ENCODE measurements around the gene LBHD2. TPM values are rescaled to one million over a fixed set of nuclear protein-coding genes. Genes with fewer than 3 reads are reported as not detected.

LBHD2 gene
- total and polyA plus RNA-seq, 2 of the 13 experiments (the other 11 are each of a cell fraction or from before 2014, with no cell fraction given): 0.67 to 1.00 TPM

DNA sequence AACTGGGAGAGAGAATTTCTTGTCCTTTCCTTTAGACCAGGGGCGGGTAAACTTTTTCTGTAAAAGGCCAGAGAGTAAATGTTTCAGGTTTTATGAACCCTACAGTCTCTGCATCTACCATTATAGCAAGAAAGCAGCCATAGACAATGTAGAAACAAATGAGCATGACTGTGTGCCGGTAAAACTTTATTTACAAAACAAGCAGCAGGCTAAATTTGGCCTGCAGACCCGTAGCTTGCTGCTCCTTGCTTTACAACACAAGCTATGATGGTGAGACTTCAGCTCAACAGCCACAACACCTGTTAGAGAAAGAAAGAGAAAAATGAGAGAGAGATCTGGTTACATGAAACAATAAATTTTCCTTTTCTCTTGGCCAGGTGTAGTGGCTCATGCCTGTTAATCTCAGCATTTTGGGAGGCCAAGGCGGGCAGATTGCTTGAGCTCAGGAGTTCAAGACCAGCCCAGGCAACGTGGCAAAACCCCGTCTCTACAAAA lies 22.5 kb upstream of the LBHD2 start (continued):
- TF ChIP-seq, protein P1, sequence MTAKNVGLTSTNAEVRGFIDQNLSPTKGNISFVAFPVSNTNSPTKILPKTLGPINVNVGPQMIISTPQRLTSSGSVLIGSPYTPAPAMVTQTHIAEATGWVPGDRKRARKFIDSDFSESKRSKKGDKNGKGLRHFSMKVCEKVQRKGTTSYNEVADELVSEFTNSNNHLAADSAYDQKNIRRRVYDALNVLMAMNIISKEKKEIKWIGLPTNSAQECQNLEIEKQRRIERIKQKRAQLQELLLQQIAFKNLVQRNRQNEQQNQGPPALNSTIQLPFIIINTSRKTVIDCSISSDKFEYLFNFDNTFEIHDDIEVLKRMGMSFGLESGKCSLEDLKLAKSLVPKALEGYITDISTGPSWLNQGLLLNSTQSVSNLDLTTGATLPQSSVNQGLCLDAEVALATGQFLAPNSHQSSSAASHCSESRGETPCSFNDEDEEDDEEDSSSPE (CRISPR knock-in tag; IDR thresholded peaks at IDR 0.05): no peak
- TF ChIP-seq FOXC1 (CRISPR knock-in tag; IDR thresholded peaks at IDR 0.05; ENCODE audit: borderline replicate concordance): no peak

DNA sequence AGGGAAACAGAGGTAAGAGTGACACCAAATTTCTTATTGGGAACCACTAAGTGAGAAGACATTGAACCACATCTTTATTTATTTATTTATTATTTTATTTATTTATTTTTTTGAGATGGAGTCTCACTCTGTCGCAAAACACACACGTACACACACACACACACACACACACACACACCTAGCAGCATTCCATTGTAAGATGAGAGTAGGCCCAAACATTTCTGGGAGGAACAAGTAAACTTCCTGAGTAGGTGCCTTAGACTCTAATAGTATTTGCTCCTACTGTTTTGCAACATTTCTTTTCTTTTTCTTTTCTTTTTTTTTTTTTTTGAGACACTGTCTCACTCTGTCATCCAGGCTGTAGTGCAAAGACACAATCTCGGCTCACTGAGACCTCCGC lies 19.6 kb upstream of the LBHD2 start:
- no peak for FAIRE-seq
- no peak overlapping the region for H3K27ac ChIP-seq (ENCODE audit: extremely low read length, insufficient read depth, low read length)
- WGBS (ENCODE audit: low lambda C conversion rate): 57% methylated on average over 4 of the region's 4 CpGs
- no peak for TF ChIP-seq IKZF5 (CRISPR knock-in tag; IDR thresholded peaks at IDR 0.05)
- no peak for TF ChIP-seq NFATC3 (CRISPR knock-in tag; IDR thresholded peaks at IDR 0.05)
- TF ChIP-seq ZNF530 (CRISPR knock-in tag; IDR thresholded peaks at IDR 0.05; ENCODE audit: low read depth): no peak
- TF ChIP-seq, protein P2, sequence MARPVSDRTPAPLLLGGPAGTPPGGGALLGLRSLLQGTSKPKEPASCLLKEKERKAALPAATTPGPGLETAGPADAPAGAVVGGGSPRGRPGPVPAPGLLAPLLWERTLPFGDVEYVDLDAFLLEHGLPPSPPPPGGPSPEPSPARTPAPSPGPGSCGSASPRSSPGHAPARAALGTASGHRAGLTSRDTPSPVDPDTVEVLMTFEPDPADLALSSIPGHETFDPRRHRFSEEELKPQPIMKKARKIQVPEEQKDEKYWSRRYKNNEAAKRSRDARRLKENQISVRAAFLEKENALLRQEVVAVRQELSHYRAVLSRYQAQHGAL (CRISPR knock-in tag; IDR thresholded peaks at IDR 0.05; ENCODE audit: not compliant biosample characterization): no peak
- TF ChIP-seq LBX2 (CRISPR knock-in tag; IDR thresholded peaks at IDR 0.05; ENCODE audit: borderline replicate concordance): no peak
- TF ChIP-seq RFXAP (CRISPR knock-in tag; IDR thresholded peaks at IDR 0.05; ENCODE audit: borderline replicate concordance): no peak
- no peak for TF ChIP-seq THYN1 (CRISPR knock-in tag; IDR thresholded peaks at IDR 0.05; ENCODE audit: borderline replicate concordance, low read depth)
- no peak overlapping the region for H3K4me2 ChIP-seq (ENCODE audit: low read depth, low read length)
- in situ Hi-C loops (cut with HindIII; ENCODE audit: extremely low pct_ligation_motif_present, low pct_unique_long_range_greater_than_20kb): no loop called here
- no peak overlapping the region for H3K4me3 ChIP-seq (replicated peaks in 1 of 3; ENCODE audit: insufficient read depth in 1 of 3, low read depth in 2 of 3, low read length in 3 of 3)
- no peak for DNase-seq (ENCODE audit: low spot score)
- H3K9me3 ChIP-seq (ENCODE audit: low read length): no peaks in the 10 kb centered on the region
- H3K27me3 ChIP-seq (ENCODE audit: control insufficient read depth in 1 of 2, insufficient read depth in 2 of 2, low read length in 2 of 2): peaks cover 0 to 3% of the 10 kb centered on the region in 2 experiments; a peak in 1 of 5 replicates
- BruUV-seq (replicated peaks): no TSS peak
- H2AFZ ChIP-seq (ENCODE audit: low read length): no peak overlapping the region
- H4K20me1 ChIP-seq (ENCODE audit: insufficient read depth, low read length): no peaks in the 10 kb centered on the region
- H3K36me3 ChIP-seq (replicated peaks in 1 of 2; ENCODE audit: control insufficient read depth in 1 of 2, insufficient read depth in 2 of 2, low read length in 2 of 2): no peaks in the 10 kb centered on the region
- ChIA-PET CTCF (ENCODE audit: low intra/inter-chr PET ratio, low total read pairs) (no interaction called here), POLR2A (no interaction called here)
- intact Hi-C loops (cut with micrococcal nuclease; ENCODE audit: unreplicated experiment): no loop called here
- no peak for ATAC-seq
- H3K4me1 ChIP-seq (ENCODE audit: insufficient read depth, low read length): peaks cover 43% of the 10 kb centered on the region
- H3K79me2 ChIP-seq (ENCODE audit: insufficient read depth, low read length): no peaks in the 10 kb centered on the region
- H3K9ac ChIP-seq (ENCODE audit: insufficient read depth, low read depth, low read length): no peak overlapping the region
